HCT116 (cell line): ENCODE data around the gene GIGYF1. TPM values are rescaled to one million over a fixed set of nuclear protein-coding genes. Genes with fewer than 3 reads are reported as not detected.

ENCODE experiments used
- ATAC-seq: fragments of 200-7000 bp; cut with Tn5 transposase; 2 replicates; pipeline ENCODE4 v1.9.1; 2020; ENCODE audit warnings: mild to moderate bottlenecking, moderate library complexity
- BruUV-seq: library from RNA; stranded (reverse); fragments of 400-500 nt; replicated peaks from 2 replicates; lab custom pipeline; 2021; lab: Mats Ljungman, UMichigan
- CTCF ChIA-PET: fragments of 300-600 bp; sonication (Branson Sonifier 250); formaldehyde crosslinking; loops from one replicate; lab custom pipeline; 2021; ENCODE audit warnings: antibody characterized with exemption; lab: Charles Lee
- POLR2A ChIA-PET: fragments of 300-600, 350-600 bp; sonication (Branson Sonifier 250); formaldehyde crosslinking; loops from one replicate; lab custom pipeline; 2021; ENCODE audit warnings: antibody characterized with exemption; lab: Charles Lee
- RAD21 ChIA-PET, 2 experiments: fragments of 300-600 bp; sonication (Branson Sonifier 250); formaldehyde crosslinking; loops; one replicate each; lab custom pipeline; 2023; ENCODE audit warnings: low total read pairs in 2 of 2; ENCODE audit not compliant: uncharacterized antibody in 2 of 2, unreplicated experiment in 2 of 2, low non-redundant PET in 1 of 2; lab: Charles Lee
- DNase-seq: peaks from one replicate; pipeline ENCODE4 v3.0.0-alpha.2; 2010; ENCODE audit warnings: low read depth, low spot score
- H2AFZ ChIP-seq: fragments of 200-600 bp; shearing (Covaris generic), sonication (generic); 2 replicates; pipeline ENCODE4 v1.6.1; 2017; ENCODE audit warnings: low read depth, mixed run types, mixed read lengths, antibody characterized with exemption, low read length; ENCODE audit not compliant: poor library complexity, severe bottlenecking
- H3K27ac ChIP-seq: 2 replicates; pipeline ENCODE4 v1.5.1; 2012; ENCODE audit warnings: low read depth, low read length
- H3K27me3 ChIP-seq: fragments of 200-600 bp; sonication (generic); 2 replicates; pipeline ENCODE4 v1.6.1; 2016; ENCODE audit warnings: mixed run types, low read length, mixed read lengths; ENCODE audit not compliant: insufficient read depth
- H3K36me3 ChIP-seq, 2 experiments: fragments of 200-500 bp in 1 of 2; fragments of 200-600 bp in 1 of 2; sonication (Bioruptor generic) in 1 of 2; sonication (generic) in 1 of 2; 2 replicates each; pipeline versions ENCODE4 v1.5.1 to v1.6.1; 2014 to 2016; ENCODE audit warnings: low read length in 2 of 2, inconsistent platforms in 1 of 2, mixed read lengths in 1 of 2, mixed run types in 1 of 2; ENCODE audit not compliant: insufficient read depth in 2 of 2, control insufficient read depth in 1 of 2
- H3K4me1 ChIP-seq, 2 experiments: fragments of 200-600 bp in 1 of 2; sonication (generic) in 1 of 2; 2 replicates each; pipeline versions ENCODE4 v1.5.1 to v1.6.1; 2012 to 2017; ENCODE audit warnings: low read length in 2 of 2, inconsistent platforms in 1 of 2, mild to moderate bottlenecking in 1 of 2, mixed read lengths in 1 of 2, mixed run types in 1 of 2, moderate library complexity in 1 of 2; ENCODE audit not compliant: insufficient read depth in 2 of 2, control insufficient read depth in 1 of 2
- H3K4me2 ChIP-seq: fragments of 200-600 bp; sonication (generic); 2 replicates; pipeline ENCODE4 v1.6.1; 2017; ENCODE audit warnings: mixed run types, low read length, mixed read lengths
- H3K4me3 ChIP-seq, 2 experiments: fragments of 200-600 bp in 1 of 2; sonication (generic) in 1 of 2; replicated peaks in 1 of 2; 2 replicates each; pipeline ENCODE4 v1.5.1; 2011 to 2016; ENCODE audit warnings: low read length in 2 of 2, control low read depth in 1 of 2, low read depth in 1 of 2, mild to moderate bottlenecking in 1 of 2, mixed read lengths in 1 of 2, mixed run types in 1 of 2
- H3K79me2 ChIP-seq: fragments of 200-600 bp; sonication (generic); 2 replicates; pipeline ENCODE4 v1.6.1; 2017; ENCODE audit warnings: mild to moderate bottlenecking, mixed run types, low read length, moderate library complexity, mixed read lengths; ENCODE audit not compliant: insufficient read depth
- H3K9ac ChIP-seq: fragments of 200-600 bp; sonication (generic); 2 replicates; pipeline ENCODE4 v1.6.1; 2016; ENCODE audit warnings: low read length, mixed read lengths
- H3K9me2 ChIP-seq: fragments of 200-600 bp; sonication (generic), shearing (Covaris generic); 2 replicates; pipeline ENCODE4 v1.6.1; 2017; ENCODE audit warnings: mixed run types, mild to moderate bottlenecking, moderate library complexity; ENCODE audit not compliant: insufficient read depth
- H3K9me3 ChIP-seq, 2 experiments: fragments of 200-500 bp in 1 of 2; fragments of 200-600 bp in 1 of 2; sonication (Bioruptor generic) in 1 of 2; sonication (generic) in 1 of 2; 2 replicates each; pipeline ENCODE4 v1.6.1; 2014 to 2017; ENCODE audit warnings: low read length in 2 of 2, mixed read lengths in 2 of 2, inconsistent platforms in 1 of 2, low read depth in 1 of 2, mild to moderate bottlenecking in 1 of 2, mixed run types in 1 of 2, moderate library complexity in 1 of 2; ENCODE audit not compliant: control insufficient read depth in 1 of 2, insufficient read depth in 1 of 2
- H4K20me1 ChIP-seq: fragments of 200-600 bp; sonication (generic), shearing (Covaris generic); 2 replicates; pipeline ENCODE4 v1.6.1; 2017; ENCODE audit warnings: mixed run types, mild to moderate bottlenecking, moderate library complexity; ENCODE audit not compliant: insufficient read depth
- CBX3 ChIP-seq: IDR thresholded peaks from 2 replicates; pipeline ENCODE4 v1.6.1; 2012; ENCODE audit warnings: low read depth
- CTCF ChIP-seq, 3 experiments: fragments of 200-600 bp in 1 of 3; sonication (generic) in 1 of 3; IDR thresholded peaks in 2 of 3; conservative IDR thresholded peaks in 1 of 3; 2 replicates each; pipeline ENCODE4 v1.5.1; 2012 to 2017; ENCODE audit warnings: low read depth in 2 of 3, low read length in 2 of 3, antibody characterized with exemption in 1 of 3, borderline replicate concordance in 1 of 3, control low read depth in 1 of 3, mild to moderate bottlenecking in 1 of 3, mixed read lengths in 1 of 3, mixed run types in 1 of 3, moderate library complexity in 1 of 3; ENCODE audit not compliant: insufficient read depth in 1 of 3
- EGR1 ChIP-seq: IDR thresholded peaks from 2 replicates; pipeline ENCODE4 v1.6.1; 2012; ENCODE audit warnings: low read depth
- ELF1 ChIP-seq: IDR thresholded peaks from 2 replicates; pipeline ENCODE4 v1.6.1; 2012; ENCODE audit warnings: low read depth, borderline replicate concordance
- EZH2 ChIP-seq: fragments of 200-600 bp; sonication (generic); IDR thresholded peaks from 2 replicates; pipeline ENCODE4 v1.6.1; 2017; ENCODE audit warnings: antibody characterized with exemption, mixed run types
- EZH2phosphoT487 ChIP-seq: fragments of 200-600 bp; IDR thresholded peaks from 2 replicates; pipeline ENCODE4 v1.6.1; 2018; ENCODE audit warnings: antibody characterized with exemption, borderline replicate concordance
- FOSL1 ChIP-seq: IDR thresholded peaks from 2 replicates; pipeline ENCODE4 v1.6.1; 2012; ENCODE audit warnings: low read depth
- JUND ChIP-seq: IDR thresholded peaks from 2 replicates; pipeline ENCODE4 v1.6.1; 2012
- POLR2A ChIP-seq: IDR thresholded peaks from 2 replicates; pipeline ENCODE4 v1.7.0; 2011; ENCODE audit warnings: borderline replicate concordance; ENCODE audit not compliant: insufficient read depth, insufficient read length; ENCODE audit errors: extremely low read depth
- POLR2AphosphoS5 ChIP-seq: IDR thresholded peaks from 2 replicates; pipeline ENCODE4 v1.6.1; 2011; ENCODE audit warnings: mild to moderate bottlenecking, low read depth, low read length, moderate library complexity
- RAD21 ChIP-seq: IDR thresholded peaks from 2 replicates; pipeline ENCODE4 v1.6.1; 2012; ENCODE audit warnings: low read depth, mild to moderate bottlenecking
- REST ChIP-seq: IDR thresholded peaks from 2 replicates; pipeline ENCODE4 v1.6.1; 2012; ENCODE audit warnings: low read depth
- SIN3A ChIP-seq: IDR thresholded peaks from 2 replicates; pipeline ENCODE4 v1.6.1; 2012; ENCODE audit warnings: low read depth
- SP1 ChIP-seq: IDR thresholded peaks from 2 replicates; pipeline ENCODE4 v1.6.1; 2012; ENCODE audit warnings: low read depth
- SRF ChIP-seq: IDR thresholded peaks from 2 replicates; pipeline ENCODE4 v1.6.1; 2012; ENCODE audit warnings: low read depth
- YY1 ChIP-seq: IDR thresholded peaks from 2 replicates; pipeline ENCODE4 v1.6.1; 2011; ENCODE audit warnings: low read length, low read depth, moderate library complexity, mild to moderate bottlenecking; ENCODE audit not compliant: insufficient replicate concordance; ENCODE audit errors: extremely low read depth
- ZBTB33 ChIP-seq: IDR thresholded peaks from 2 replicates; pipeline ENCODE4 v1.6.1; 2011; ENCODE audit warnings: mild to moderate bottlenecking, low read length, moderate library complexity; ENCODE audit not compliant: insufficient replicate concordance; ENCODE audit errors: extremely low read depth
- ZNF274 ChIP-seq: fragments of 200-500 bp; sonication (Bioruptor generic); IDR thresholded peaks from 2 replicates; pipeline ENCODE4 v1.6.1; 2014; ENCODE audit warnings: mild to moderate bottlenecking, low read depth, low read length, inconsistent platforms
- intact Hi-C: fragments of 100-400 bp; cut with micrococcal nuclease; formaldehyde crosslinking; loops from 2 replicates; pipeline ENCODE4 v1.10.0; 2022
- total RNA-seq: library from RNA; stranded (reverse); gene quantifications from one replicate; pipeline ENCODE4 v1.2.1, GENCODE V29; 2021; ENCODE audit not compliant: unreplicated experiment
- TF ChIP-seq, protein P1 (sequence below): IDR thresholded peaks from 2 replicates; pipeline ENCODE4 v1.6.1; 2012

Gene GIGYF1
- total RNA-seq, 1 experiment from 2014 or later, result 59.7 TPM

GRCh38 chr7:100640517-100641440 lies 53.3 kb downstream of the GIGYF1 start:
- Histone ChIP-seq H3K9ac (no peak overlapping the region), H4K20me1 (no peaks in the 10 kb centered on the region), H3K36me3 (no peaks in the 10 kb centered on the region)
- intact Hi-C loops, result no loop called here
- no peak for DNase-seq
- TF ChIP-seq REST (no peak), SRF (no peak), SIN3A (no peak), ZNF274 (no peak), EGR1 (no peak), CTCF (IDR thresholded peaks at IDR 0.05 in 2 of 3, conservative IDR thresholded peaks at IDR 0.05 in 1 of 3; ENCODE audit: borderline replicate concordance in 1 of 3, insufficient read depth in 1 of 3, low read depth in 2 of 3, low read length in 2 of 3) (no peak), ZBTB33 (no peak), FOSL1 (no peak), RAD21 (no peak), POLR2A (no peak), POLR2AphosphoS5 (no peak), SP1 (no peak), EZH2phosphoT487 (no peak), CBX3 (no peak), EZH2 (no peak), YY1 (no peak), ELF1 (no peak), JUND (no peak)
- TF ChIP-seq, protein P1, sequence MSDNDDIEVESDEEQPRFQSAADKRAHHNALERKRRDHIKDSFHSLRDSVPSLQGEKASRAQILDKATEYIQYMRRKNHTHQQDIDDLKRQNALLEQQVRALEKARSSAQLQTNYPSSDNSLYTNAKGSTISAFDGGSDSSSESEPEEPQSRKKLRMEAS, result no peak
- TF ChIP-seq, all 23 proteins: peak for 0
- Histone ChIP-seq H3K79me2 (no peaks in the 10 kb centered on the region), H3K4me3 (no peak overlapping the region), H3K4me1 (peaks cover 4 to 13% of the 10 kb centered on the region in 2 experiments), H3K27ac (no peak overlapping the region), H2AFZ (no peak overlapping the region), H3K4me2 (no peak overlapping the region), H3K27me3 (no peaks in the 10 kb centered on the region), H3K9me3 (no peaks in the 10 kb centered on the region), H3K9me2 (no peaks in the 10 kb centered on the region)
- BruUV-seq, result no TSS peak
- ChIA-PET RAD21 (no interaction called here), CTCF (no interaction called here), POLR2A (no interaction called here)
- no peak for ATAC-seq
